ENCODE measurements around the gene AJAP1. TPM values are rescaled to one million over a fixed set of nuclear protein-coding genes. Genes with fewer than 3 reads are reported as not detected.
A peak's percentile ranks its signal among the peaks of the same experiment; 100 is the strongest.

The AJAP1 gene
- total and polyA plus RNA-seq, 2 of the 13 experiments (the other 11 are each of a cell fraction or from before 2014, with no cell fraction given) = not detected

- TF ChIP-seq GPN1 (CRISPR knock-in tag; IDR thresholded peaks at IDR 0.05; ENCODE audit: borderline replicate concordance) (no peak), SKI (IDR thresholded peaks at IDR 0.05; ENCODE audit: partially characterized antibody) (no peak)
Measured at GRCh38 chr1:4681026-4681425, 26.6 kb downstream of the AJAP1 start (continued).

- ATAC-seq (no peak), DNase-seq (ENCODE audit: low spot score) (no peak), FAIRE-seq (no peak)
- no peaks in the 10 kb centered on the region for H3K4me1 ChIP-seq (ENCODE audit: insufficient read depth, low read length)
- in situ Hi-C loops (cut with HindIII; ENCODE audit: extremely low pct_ligation_motif_present, low pct_unique_long_range_greater_than_20kb) = no loop called here
- no peak overlapping the region for H3K4me2 ChIP-seq (ENCODE audit: low read depth, low read length)
- intact Hi-C loops (cut with micrococcal nuclease; ENCODE audit: unreplicated experiment) = no loop called here
- no peaks in the 10 kb centered on the region for H3K79me2 ChIP-seq (ENCODE audit: insufficient read depth, low read length)
- ChIA-PET POLR2A (no interaction called here), CTCF (ENCODE audit: low intra/inter-chr PET ratio, low total read pairs) (no interaction called here)
- peaks cover 5% of the 10 kb centered on the region; the same call in 1 of the 2 replicates for H3K9me3 ChIP-seq (ENCODE audit: low read length)
- no peak overlapping the region for H3K9ac ChIP-seq (ENCODE audit: insufficient read depth, low read depth, low read length)
- H3K27me3 ChIP-seq (ENCODE audit: control insufficient read depth in 1 of 2, insufficient read depth in 2 of 2, low read length in 2 of 2) = no peaks in the 10 kb centered on the region; a peak in 1 of 5 replicates
- no peak overlapping the region for H2AFZ ChIP-seq (ENCODE audit: low read length)
- 0% methylated on average over 1 of the region's 2 CpGs for WGBS (ENCODE audit: low lambda C conversion rate)
- H3K36me3 ChIP-seq (replicated peaks in 1 of 2; ENCODE audit: control insufficient read depth in 1 of 2, insufficient read depth in 2 of 2, low read length in 2 of 2) = no peaks in the 10 kb centered on the region
- H4K20me1 ChIP-seq (ENCODE audit: insufficient read depth, low read length) = no peaks in the 10 kb centered on the region
- H3K4me3 ChIP-seq (replicated peaks in 1 of 3; ENCODE audit: insufficient read depth in 1 of 3, low read depth in 2 of 3, low read length in 3 of 3) = no peak overlapping the region
- BruUV-seq (replicated peaks) = no TSS peak
- no peak for TF ChIP-seq ZSCAN20 (CRISPR knock-in tag; IDR thresholded peaks at IDR 0.05; ENCODE audit: borderline replicate concordance)
- peak; percentile 87 for TF ChIP-seq CREB1 (IDR thresholded peaks at IDR 0.05)
- no peak for TF ChIP-seq CREB1 (CRISPR knock-in tag; IDR thresholded peaks at IDR 0.05)
- no peak overlapping the region for H3K27ac ChIP-seq (ENCODE audit: extremely low read length, insufficient read depth, low read length)
Measured at GRCh38 chr1:4682607-4683220, 28.3 kb downstream of the AJAP1 start.

- TF ChIP-seq ZNF501 (CRISPR knock-in tag; IDR thresholded peaks at IDR 0.05) (no peak), ZNF431 (CRISPR knock-in tag; IDR thresholded peaks at IDR 0.05; ENCODE audit: borderline replicate concordance, low read depth) (no peak), ZNF331 (CRISPR knock-in tag; IDR thresholded peaks at IDR 0.05) (no peak), KDM4B (CRISPR knock-in tag; IDR thresholded peaks at IDR 0.05) (no peak), YEATS4 (CRISPR knock-in tag; IDR thresholded peaks at IDR 0.05; ENCODE audit: borderline replicate concordance) (no peak), MXD1 (CRISPR knock-in tag; IDR thresholded peaks at IDR 0.05) (no peak), ARNTL (CRISPR knock-in tag; IDR thresholded peaks at IDR 0.05) (no peak), ZNF7 (CRISPR knock-in tag; IDR thresholded peaks at IDR 0.05) (no peak), SNAPC5 (CRISPR knock-in tag; IDR thresholded peaks at IDR 0.05; ENCODE audit: borderline replicate concordance) (no peak)
- no peaks in the 10 kb centered on the region for H3K27me3 ChIP-seq (ENCODE audit: control insufficient read depth in 1 of 2, insufficient read depth in 2 of 2, low read length in 2 of 2)
- no peak overlapping the region for H3K9ac ChIP-seq (ENCODE audit: insufficient read depth, low read depth, low read length)
- no peak overlapping the region for H2AFZ ChIP-seq (ENCODE audit: low read length)
- ATAC-seq = no peak
- peaks cover 5% of the 10 kb centered on the region; the same call in 1 of the 2 replicates for H3K9me3 ChIP-seq (ENCODE audit: low read length)
- intact Hi-C loops (cut with micrococcal nuclease; ENCODE audit: unreplicated experiment) (no loop called here), in situ Hi-C loops (cut with HindIII; ENCODE audit: extremely low pct_ligation_motif_present, low pct_unique_long_range_greater_than_20kb) (no loop called here)
- no TSS peak for BruUV-seq (replicated peaks)
- no peaks in the 10 kb centered on the region for H3K4me1 ChIP-seq (ENCODE audit: insufficient read depth, low read length)
- H4K20me1 ChIP-seq (ENCODE audit: insufficient read depth, low read length) = no peaks in the 10 kb centered on the region
- H3K36me3 ChIP-seq (replicated peaks in 1 of 2; ENCODE audit: control insufficient read depth in 1 of 2, insufficient read depth in 2 of 2, low read length in 2 of 2) = no peaks in the 10 kb centered on the region
- no peak overlapping the region for H3K4me3 ChIP-seq (replicated peaks in 1 of 3; ENCODE audit: insufficient read depth in 1 of 3, low read depth in 2 of 3, low read length in 3 of 3)
- POLR2A ChIA-PET = no interaction called here
- no peak overlapping the region for H3K27ac ChIP-seq (ENCODE audit: extremely low read length, insufficient read depth, low read length)
- CTCF ChIA-PET (ENCODE audit: low intra/inter-chr PET ratio, low total read pairs) = no interaction called here
- H3K79me2 ChIP-seq (ENCODE audit: insufficient read depth, low read length) = no peaks in the 10 kb centered on the region
- no peak for FAIRE-seq
- no peak overlapping the region for H3K4me2 ChIP-seq (ENCODE audit: low read depth, low read length)
- DNase-seq (ENCODE audit: low spot score) = no peak
- 5% methylated on average over 4 of the region's 8 CpGs for WGBS (ENCODE audit: low lambda C conversion rate)
Measured at GRCh38 chr1:4684136-4684535, 29.7 kb downstream of the AJAP1 start.
